IMR-90 (cell line): ENCODE results near the gene OR4E1. TPM values are rescaled to one million over a fixed set of nuclear protein-coding genes. Genes with fewer than 3 reads are reported as not detected.

Experiments used
- ATAC-seq: fragments of 200-7000 bp; cut with Tn5 transposase; 2 replicates; pipeline ENCODE4 v1.9.1; 2020; ENCODE audit warnings: low read depth, mild to moderate bottlenecking, moderate library complexity
- BruUV-seq: library from RNA; stranded (reverse); fragments of 400-500 nt; replicated peaks from 2 replicates; lab custom pipeline; 2021; lab: Mats Ljungman, UMichigan
- CTCF ChIA-PET: fragments of 300-600 bp; formaldehyde crosslinking; extraction: SDS; loops from one replicate; lab custom pipeline; 2021; ENCODE audit warnings: antibody characterized with exemption; lab: Yijun Ruan, JAX
- POLR2A ChIA-PET: fragments of 300-600 bp; sonication (Branson Sonifier 250); formaldehyde crosslinking; loops from one replicate; lab custom pipeline; 2022; ENCODE audit warnings: antibody characterized with exemption; ENCODE audit not compliant: unreplicated experiment; lab: Charles Lee
- DNase-seq: peaks from one replicate; pipeline ENCODE4 v3.0.0; 2013
- H2AFZ ChIP-seq: replicated peaks from 2 replicates; pipeline ENCODE3; 2013; ENCODE audit warnings: low read length, mild to moderate bottlenecking; ENCODE audit not compliant: poor library complexity
- H2AK5ac ChIP-seq: 2 replicates; pipeline ENCODE4 v1.6.1; 2013; ENCODE audit warnings: low read depth, low read length, inconsistent platforms
- H2AK9ac ChIP-seq: replicated peaks from 2 replicates; pipeline ENCODE3; 2013; ENCODE audit warnings: mild to moderate bottlenecking, low read depth, low read length, moderate library complexity; ENCODE audit not compliant: poor library complexity
- H2BK120ac ChIP-seq: 2 replicates; pipeline ENCODE4 v1.6.1; 2013; ENCODE audit warnings: low read depth, low read length, inconsistent platforms
- H2BK15ac ChIP-seq: 3 replicates; pipeline ENCODE4 v1.6.1; 2013; ENCODE audit warnings: low read depth, low read length, inconsistent platforms
- H2BK20ac ChIP-seq: 2 replicates; pipeline ENCODE4 v1.6.1; 2013; ENCODE audit warnings: low read depth, mild to moderate bottlenecking, inconsistent platforms, low read length, moderate library complexity
- H2BK5ac ChIP-seq: 2 replicates; pipeline ENCODE4 v1.6.1; 2013; ENCODE audit warnings: mild to moderate bottlenecking, low read depth, low read length, inconsistent platforms; ENCODE audit not compliant: poor library complexity, severe bottlenecking
- H3K14ac ChIP-seq: replicated peaks from 2 replicates; pipeline ENCODE4 v1.6.1; 2013; ENCODE audit warnings: low read depth, low read length, inconsistent platforms
- H3K18ac ChIP-seq: 2 replicates; pipeline ENCODE4 v1.6.1; 2013; ENCODE audit warnings: low read depth, low read length, control low read depth
- H3K23ac ChIP-seq: 2 replicates; pipeline ENCODE4 v1.6.1; 2013; ENCODE audit warnings: low read depth, low read length, inconsistent platforms
- H3K27ac ChIP-seq: 2 replicates; pipeline ENCODE4 v1.5.1; 2013; ENCODE audit warnings: mild to moderate bottlenecking, control low read depth, low read length; ENCODE audit not compliant: insufficient read depth
- H3K27me3 ChIP-seq: 2 replicates; pipeline ENCODE4 v1.6.1; 2013; ENCODE audit warnings: low read length; ENCODE audit not compliant: control insufficient read depth, insufficient read depth
- H3K36me3 ChIP-seq: 2 replicates; pipeline ENCODE4 v1.6.1; 2013; ENCODE audit warnings: low read length, mixed read lengths; ENCODE audit not compliant: control insufficient read depth, insufficient read depth
- H3K4ac ChIP-seq: 2 replicates; pipeline ENCODE4 v1.6.1; 2013; ENCODE audit warnings: low read depth, low read length, inconsistent platforms
- H3K4me1 ChIP-seq: 2 replicates; pipeline ENCODE4 v1.6.1; 2013; ENCODE audit warnings: low read length, mixed read lengths; ENCODE audit not compliant: control insufficient read depth, insufficient read depth
- H3K4me2 ChIP-seq: 2 replicates; pipeline ENCODE4 v1.6.1; 2013; ENCODE audit warnings: low read depth, mild to moderate bottlenecking, control low read depth, low read length, moderate library complexity
- H3K4me3 ChIP-seq: 2 replicates; pipeline ENCODE4 v1.5.1; 2013; ENCODE audit warnings: low read depth, mild to moderate bottlenecking, control low read depth, low read length, moderate library complexity; ENCODE audit not compliant: insufficient read depth
- H3K56ac ChIP-seq: 2 replicates; pipeline ENCODE4 v1.6.1; 2013; ENCODE audit warnings: low read length, inconsistent platforms; ENCODE audit not compliant: insufficient read depth; ENCODE audit errors: extremely low read depth
- H3K79me1 ChIP-seq, 2 experiments: 2 replicates each; pipeline ENCODE4 v1.6.1; 2013; ENCODE audit warnings: low read length in 2 of 2, inconsistent platforms in 1 of 2, low read depth in 1 of 2
- H3K9ac ChIP-seq: 2 replicates; pipeline ENCODE4 v1.6.1; 2013; ENCODE audit warnings: low read depth, low read length, control low read depth
- H3K9me1 ChIP-seq: 2 replicates; pipeline ENCODE4 v1.6.1; 2013; ENCODE audit warnings: low read length, inconsistent platforms; ENCODE audit not compliant: insufficient read depth
- H3K9me3 ChIP-seq: 2 replicates; pipeline ENCODE4 v1.6.1; 2013; ENCODE audit warnings: low read length; ENCODE audit not compliant: control insufficient read depth, insufficient read depth
- H4K20me1 ChIP-seq: 2 replicates; pipeline ENCODE4 v1.6.1; 2013; ENCODE audit warnings: low read length, inconsistent platforms; ENCODE audit not compliant: insufficient read depth
- H4K5ac ChIP-seq: 2 replicates; pipeline ENCODE4 v1.6.1; 2013; ENCODE audit warnings: mild to moderate bottlenecking, low read depth, low read length, control low read depth
- H4K8ac ChIP-seq, 2 experiments: 2 replicates each; pipeline ENCODE4 v1.6.1; 2013; ENCODE audit warnings: low read depth in 2 of 2, low read length in 2 of 2, control low read depth in 1 of 2, inconsistent platforms in 1 of 2
- H4K91ac ChIP-seq: 2 replicates; pipeline ENCODE4 v1.6.1; 2013; ENCODE audit warnings: low read depth, low read length, inconsistent platforms; ENCODE audit not compliant: insufficient read depth
- CEBPB ChIP-seq: IDR thresholded peaks from 2 replicates; pipeline ENCODE4 v1.6.1; 2012; ENCODE audit warnings: low read depth, low read length, improper control_type of control experiment
- MAFK ChIP-seq: IDR thresholded peaks from 2 replicates; pipeline ENCODE4 v1.6.1; 2012; ENCODE audit warnings: low read depth, low read length, improper control_type of control experiment
- POLR2A ChIP-seq: IDR thresholded peaks from 2 replicates; pipeline ENCODE4 v1.6.1; 2012; ENCODE audit warnings: mild to moderate bottlenecking, low read depth, low read length
- WGBS, 2 experiments: methylation state at CpG; one replicate each; pipeline versions ENCODE4 v1.1.5 to v1.1.7; 2013; ENCODE audit warnings: missing lambda C conversion rate in 2 of 2; ENCODE audit not compliant: insufficient read length in 1 of 2; ENCODE audit errors: extremely low coverage in 2 of 2; 5-methylcytosine and 5-hydroxymethylcytosine counted together
- dilution Hi-C: fragments of 300-500 bp; cut with HindIII; formaldehyde crosslinking; loops from one replicate; pipeline ENCODE4 v1.14.3; 2018; ENCODE audit warnings: low sequenced_read_pairs; ENCODE audit not compliant: unreplicated experiment
- in situ Hi-C: fragments of 300-500 bp; cut with MboI; formaldehyde crosslinking; loops from 3 replicates; pipeline ENCODE4 v1.14.3; 2019; ENCODE audit warnings: low sequenced_read_pairs, inconsistent platforms, mixed read lengths
- intact Hi-C: fragments of 100-400 bp; cut with micrococcal nuclease; formaldehyde crosslinking; loops from 2 replicates; pipeline ENCODE4 v1.10.0; 2022
- polyA plus RNA-seq, 3 experiments: library from polyadenylated mRNA; depleted of rRNA; stranded (reverse); fragments of >200 nt; gene quantifications; 2 replicates each; pipeline ENCODE4 v1.2.3, GENCODE V29; 2012; ENCODE audit warnings: low replicate concordance in 1 of 3
- total RNA-seq: library from RNA; depleted of rRNA; stranded (reverse); fragments of >200 nt; gene quantifications from 2 replicates; pipeline ENCODE4 v1.2.3, GENCODE V29; 2012

The OR4E1 gene
- total and polyA plus RNA-seq, 2 of the 4 experiments (the other 2 are of a cell fraction): not detected

- no peak within 1 kb of the TSS for H3K18ac ChIP-seq
- no peaks in the 10 kb centered on the region for H3K9me1 ChIP-seq
- H2AK5ac ChIP-seq: no peak within 1 kb of the TSS
- H3K4me3 ChIP-seq: no peak within 1 kb of the TSS
- H3K4ac ChIP-seq: no peak within 1 kb of the TSS
- H3K23ac ChIP-seq: no peak within 1 kb of the TSS
- no peak within 1 kb of the TSS for H2AFZ ChIP-seq
- no peak within 1 kb of the TSS for H4K91ac ChIP-seq
- no peaks in the 10 kb centered on the region for H3K36me3 ChIP-seq
- BruUV-seq: no TSS peak
- no peak for ATAC-seq
- no peak within 1 kb of the TSS for H3K9ac ChIP-seq
- CTCF ChIA-PET: no interaction called here
- H3K56ac ChIP-seq: no peak within 1 kb of the TSS
- no peak within 1 kb of the TSS for H3K27ac ChIP-seq
- TF ChIP-seq MAFK (no peak), CEBPB (no peak), POLR2A (no peak)
- dilution Hi-C loops: no loop called here
- WGBS, 2 experiments: 25% methylated on average over 2 of the region's 4 CpGs; no CpG with 5 or more reads in 1 of the 2 experiments
- H3K14ac ChIP-seq: no peak within 1 kb of the TSS
- H2BK20ac ChIP-seq: no peak within 1 kb of the TSS
- no peaks in the 10 kb centered on the region for H3K9me3 ChIP-seq
- no peaks in the 10 kb centered on the region for H3K4me1 ChIP-seq
- POLR2A ChIA-PET: no interaction called here
- H2BK5ac ChIP-seq: no peak within 1 kb of the TSS
- no peaks in the 10 kb centered on the region for H4K20me1 ChIP-seq
- no peak for DNase-seq
- no peak within 1 kb of the TSS for H2BK120ac ChIP-seq
- H4K8ac ChIP-seq: no peak within 1 kb of the TSS
- no peak within 1 kb of the TSS for H2AK9ac ChIP-seq
- H3K4me2 ChIP-seq: no peak within 1 kb of the TSS
- no peak within 1 kb of the TSS for H2BK15ac ChIP-seq
- no peak within 1 kb of the TSS for H4K5ac ChIP-seq
- in situ Hi-C loops: no loop called here
- intact Hi-C loops: no loop called here
- H3K27me3 ChIP-seq: no peaks in the 10 kb centered on the region; the same call in 1 of the 2 replicates
- H3K79me1 ChIP-seq: no peaks in the 10 kb centered on the region
These were observed 38.8 kb downstream of the OR4E1 start, which contains the start of gene OR10G2 for GRCh38 chr14:21634840-21635239. OR10G2 (minus strand) TSS chr14:21634940; CDS start chr14:21634842, 98 bp downstream.
